K562 (cell line): ENCODE data around the gene IFNG-AS1. TPM values are rescaled to one million over a fixed set of nuclear protein-coding genes. Genes with fewer than 3 reads are reported as not detected.
A peak's percentile ranks its signal among the peaks of the same experiment; 100 is the strongest.

ENCODE experiments used
- ATAC-seq: fragments of 200-7000 bp; cut with Tn5 transposase; 3 replicates; pipeline ENCODE4 v1.9.1; 2020; ENCODE audit warnings: moderate library complexity
- BruUV-seq: library from RNA; stranded (reverse); fragments of 400-500 nt; replicated peaks from 2 replicates; lab custom pipeline; 2021; lab: Mats Ljungman, UMichigan
- CTCF ChIA-PET: fragments of 300-600 bp; formaldehyde crosslinking; extraction: SDS; loops from one replicate; lab custom pipeline; 2021; ENCODE audit warnings: low intra/inter-chr PET ratio; lab: Yijun Ruan, JAX
- POLR2A ChIA-PET: fragments of 300-600, 350-650 bp; sonication (Branson Sonifier 250); formaldehyde crosslinking; extraction: SDS; loops from one replicate; lab custom pipeline; 2021; ENCODE audit warnings: antibody characterized with exemption, inconsistent platforms; lab: Yijun Ruan, JAX
- DNase-seq, 4 experiments: peaks; one replicate each; pipeline versions ENCODE4 v3.0.0 to v3.0.0-alpha.2; 2011 to 2018; ENCODE audit warnings: low spot score in 3 of 4, mixed read lengths in 3 of 4; ENCODE audit errors: extremely low read depth in 1 of 4
- FAIRE-seq: peaks from 2 replicates; lab custom pipeline; 2011; peaks lifted over from hg19 to GRCh38; lab: Jason Lieb, UNC
- H2AFZ ChIP-seq: 2 replicates; pipeline ENCODE4 v1.6.0; 2011; ENCODE audit warnings: low read depth, low read length, control low read depth, inconsistent platforms
- H3K27ac ChIP-seq: fragments of 200-600 bp; 3 replicates; pipeline ENCODE4 v1.8.0; 2011; ENCODE audit warnings: low read depth, mild to moderate bottlenecking, control low read depth, inconsistent platforms, low read length, moderate library complexity, mixed read lengths; ENCODE audit errors: extremely low read depth
- H3K27me3 ChIP-seq, 2 experiments: fragments of 300-600 bp in 1 of 2; 2 replicates in 1 of 2; 3 replicates in 1 of 2; pipeline versions ENCODE4 v1.6.0 to v1.8.0; 2011; ENCODE audit warnings: inconsistent platforms in 2 of 2, low read length in 2 of 2, mild to moderate bottlenecking in 1 of 2, mixed read lengths in 1 of 2, moderate library complexity in 1 of 2; ENCODE audit not compliant: control insufficient read depth in 2 of 2, insufficient read depth in 2 of 2
- H3K36me3 ChIP-seq: fragments of 300-600 bp; 3 replicates; pipeline ENCODE4 v1.8.0; 2011; ENCODE audit warnings: mild to moderate bottlenecking, low read length, inconsistent platforms; ENCODE audit not compliant: control insufficient read depth, insufficient read depth
- H3K4me1 ChIP-seq, 2 experiments: fragments of 200-600 bp in 1 of 2; replicated peaks in 1 of 2; 2 replicates in 1 of 2; 3 replicates in 1 of 2; pipeline versions ENCODE4 v1.5.1 to v1.8.0; 2011; ENCODE audit warnings: inconsistent platforms in 2 of 2, low read length in 2 of 2, mild to moderate bottlenecking in 1 of 2, mixed read lengths in 1 of 2, moderate library complexity in 1 of 2; ENCODE audit not compliant: control insufficient read depth in 2 of 2, insufficient read depth in 2 of 2
- H3K4me2 ChIP-seq: 2 replicates; pipeline ENCODE4 v1.6.1; 2011; ENCODE audit warnings: low read length, control low read depth, inconsistent platforms, mixed read lengths; ENCODE audit not compliant: insufficient read depth
- H3K4me3 ChIP-seq: fragments of 200-600 bp; sonication (generic), shearing (Covaris generic); 2 replicates; pipeline ENCODE4 v1.5.1; 2016; ENCODE audit warnings: control low read depth, inconsistent platforms
- H3K79me2 ChIP-seq: fragments of 200-600 bp; 3 replicates; pipeline ENCODE4 v1.8.0; 2011; ENCODE audit warnings: low read length, inconsistent platforms; ENCODE audit not compliant: control insufficient read depth, insufficient read depth
- H3K9ac ChIP-seq, 2 experiments: 2 replicates each; pipeline versions ENCODE4 v1.6.0 to v1.6.1; 2011; ENCODE audit warnings: low read depth in 2 of 2, low read length in 2 of 2, control low read depth in 1 of 2, inconsistent platforms in 1 of 2, mild to moderate bottlenecking in 1 of 2, mixed read lengths in 1 of 2; ENCODE audit not compliant: insufficient read depth in 1 of 2
- H3K9me1 ChIP-seq: one replicate; pipeline ENCODE4 v1.6.0; 2011; ENCODE audit warnings: inconsistent platforms, mild to moderate bottlenecking, low read length, moderate library complexity; ENCODE audit not compliant: control insufficient read depth, insufficient read depth
- H3K9me3 ChIP-seq: replicated peaks from 2 replicates; pipeline ENCODE4 v1.5.1; 2011; ENCODE audit warnings: low read depth, low read length, inconsistent platforms; ENCODE audit not compliant: control insufficient read depth, insufficient read depth
- H4K20me1 ChIP-seq: replicated peaks from 2 replicates; pipeline ENCODE4 v1.6.1; 2011; ENCODE audit warnings: low read length, inconsistent platforms, mixed read lengths; ENCODE audit not compliant: control insufficient read depth, insufficient read depth
- C11orf30 ChIP-seq: fragments of 450-650 bp; IDR thresholded peaks from 2 replicates; pipeline ENCODE4 v1.6.1; 2016; ENCODE audit warnings: low read depth, mild to moderate bottlenecking
- FOXA3 ChIP-seq, 2 experiments: fragments of 450-650 bp in 1 of 2; sonication (generic) in 1 of 2; formaldehyde crosslinking; IDR thresholded peaks in 1 of 2; conservative IDR thresholded peaks in 1 of 2; 2 replicates each; pipeline versions ENCODE4 v1.4.0 to v1.8.0; 2020 to 2022; ENCODE audit warnings: mild to moderate bottlenecking in 2 of 2, missing genetic modification reagents in 1 of 2
- GTF2E2 ChIP-seq: fragments of 200-800 bp; sonication (Bioruptor generic); IDR thresholded peaks from 2 replicates; pipeline ENCODE4 v1.6.1; 2016; ENCODE audit warnings: missing genetic modification characterization, missing compliant biosample characterization
- HINFP ChIP-seq: fragments of 450-650 bp; conservative IDR thresholded peaks from 2 replicates; pipeline ENCODE4 v1.6.1; 2016; ENCODE audit warnings: missing genetic modification characterization, low read depth, mild to moderate bottlenecking, control low read depth, missing compliant biosample characterization
- KDM2B ChIP-seq: fragments of 250-450 bp; sonication (Bioruptor Pico); IDR thresholded peaks from 2 replicates; pipeline ENCODE4 v1.8.0; 2021; ENCODE audit warnings: mild to moderate bottlenecking, moderate library complexity
- MAFF ChIP-seq: IDR thresholded peaks from 2 replicates; pipeline ENCODE4 v1.6.1; 2012; ENCODE audit warnings: low read length, improper control_type of control experiment
- MAFG ChIP-seq: fragments of 450-650 bp; conservative IDR thresholded peaks from 2 replicates; pipeline ENCODE4 v1.6.1; 2016; ENCODE audit warnings: missing genetic modification characterization, missing compliant biosample characterization
- MAFK ChIP-seq: IDR thresholded peaks from 2 replicates; pipeline ENCODE4 v1.6.1; 2011; ENCODE audit warnings: low read length, improper control_type of control experiment
- NCOA6 ChIP-seq: fragments of 450-650 bp; IDR thresholded peaks from 2 replicates; pipeline ENCODE4 v1.6.1; 2017; ENCODE audit warnings: mild to moderate bottlenecking
- RAD21 ChIP-seq, 2 experiments: fragments of 250-450 bp in 1 of 2; fragments of 450-650 bp in 1 of 2; sonication (Bioruptor Pico) in 1 of 2; formaldehyde crosslinking in 1 of 2; IDR thresholded peaks in 1 of 2; conservative IDR thresholded peaks in 1 of 2; 2 replicates each; pipeline versions ENCODE4 v1.4.0 to v1.8.0; 2020 to 2022; ENCODE audit warnings: mild to moderate bottlenecking in 2 of 2, moderate library complexity in 1 of 2
- TBL1XR1 ChIP-seq, 2 experiments: IDR thresholded peaks; 2 replicates each; pipeline ENCODE4 v1.6.1; 2012; ENCODE audit warnings: improper control_type of control experiment in 2 of 2, low read length in 2 of 2, mild to moderate bottlenecking in 1 of 2
- ZNF316 ChIP-seq: fragments of 450-650 bp; IDR thresholded peaks from 2 replicates; pipeline ENCODE4 v1.6.1; 2016
- WGBS: fragments of 100-300 bp; shearing (Covaris generic); methylation state at CpG from one replicate; pipeline ENCODE4 v1.1.6; 2016; ENCODE audit warnings: low coverage, mixed read lengths; ENCODE audit not compliant: insufficient coverage; ENCODE audit errors: missing lambda C conversion rate; 5-methylcytosine and 5-hydroxymethylcytosine counted together
- in situ Hi-C: fragments of 300-500 bp; cut with MboI; formaldehyde crosslinking; loops from 4 replicates; pipeline ENCODE4 v1.15.0; 2018; ENCODE audit warnings: inconsistent platforms, mixed read lengths
- intact Hi-C: fragments of 100-400 bp; cut with micrococcal nuclease; formaldehyde crosslinking; loops from 2 replicates; pipeline ENCODE4 v1.14.2; 2022
- polyA plus RNA-seq, 8 experiments: library from polyadenylated mRNA; depleted of rRNA in 4 of 8; stranded (reverse) in 5 of 8; unstranded in 3 of 8; fragments of >200 nt; fragmentation: Nextera tagmentation in 2 of 8; fragmentation: Illumina TruSeq in 1 of 8; extraction: Ambion mirVana in 2 of 8; extraction: Trizol in 1 of 8; gene quantifications; 2 replicates each; pipeline versions ENCODE4 v1.2.1 to v1.2.3, GENCODE V29; 2011 to 2014; ENCODE audit warnings: inconsistent platforms in 1 of 8, missing spikeins in 1 of 8
- total RNA-seq, 7 experiments: library from RNA; depleted of rRNA in 6 of 7; stranded (reverse); fragments of >200 nt in 6 of 7; fragmentation: Illumina TruSeq in 2 of 7; extraction: Trizol in 2 of 7; gene quantifications; 2 replicates each; pipeline versions ENCODE4 v1.2.1 to v1.2.3, GENCODE V29; 2011 to 2021; ENCODE audit warnings: low replicate concordance in 1 of 7

IFNG-AS1 gene
- total and polyA plus RNA-seq, 9 of the 15 experiments (the other 6 are each of a cell fraction or from before 2014, with no cell fraction given) = not detected

- Histone ChIP-seq H3K9me3 (no peaks in the 10 kb centered on the region), H3K9ac (no peak overlapping the region), H3K79me2 (no peaks in the 10 kb centered on the region), H3K36me3 (no peaks in the 10 kb centered on the region), H3K4me2 (no peak overlapping the region)
- DNase-seq = no peak
- no TSS peak for BruUV-seq
- in situ Hi-C loops = no loop called here
- FAIRE-seq = no peak
- ATAC-seq = no peak
- POLR2A ChIA-PET = no interaction called here
- peak; percentile 66 for TF ChIP-seq MAFG (tag)
- no peak for TF ChIP-seq TBL1XR1 (IDR thresholded peaks at IDR 0.05; ENCODE audit: low read length in 2 of 2)
- TF ChIP-seq MAFK = 0 out of 2 replicates have a peak, but pooled peaks have one; percentile 44
- no peak for TF ChIP-seq KDM2B (CRISPR knock-in tag)
- TF ChIP-seq ZNF316 = peak; percentile 68
- TF ChIP-seq FOXA3 (CRISPR knock-in tag; conservative IDR thresholded peaks at IDR 0.05 in 1 of 2, IDR thresholded peaks at IDR 0.05 in 1 of 2) = no peak
- no peak for TF ChIP-seq GTF2E2 (tag)
- no peak for TF ChIP-seq RAD21 (CRISPR knock-in tag; conservative IDR thresholded peaks at IDR 0.05 in 1 of 2, IDR thresholded peaks at IDR 0.05 in 1 of 2)
- TF ChIP-seq NCOA6 = no peak
- peak; percentile 40; the same call in 1 of the 2 replicates for TF ChIP-seq C11orf30
- TF ChIP-seq MAFF = peak; percentile 52
- no peak for TF ChIP-seq HINFP
- TF ChIP-seq, all 486 proteins: peak for 5
- intact Hi-C loops = no loop called here
- no peak overlapping the region for H2AFZ ChIP-seq
- no peaks in the 10 kb centered on the region for H3K27me3 ChIP-seq
- no peaks in the 10 kb centered on the region for H4K20me1 ChIP-seq
- no peaks in the 10 kb centered on the region for H3K9me1 ChIP-seq
- WGBS = 0% methylated on average over 3 of the region's 3 CpGs
- H3K27ac ChIP-seq = no peak overlapping the region
- CTCF ChIA-PET = no interaction called here
- no peak overlapping the region for H3K4me3 ChIP-seq
- no peaks in the 10 kb centered on the region; a peak in 1 of 5 replicates for H3K4me1 ChIP-seq
Measured at GRCh38 chr12:68031174-68031573, 41.9 kb downstream of the IFNG-AS1 start.
